Stomach (tissue), 4 donors: ENCODE measurements around the gene AARS1.
"Not testable (repeated sequence)": the region's sequence is repeated elsewhere in the genome, so short reads cannot be mapped to it uniquely, and the experiment has no call there.

ENCODE experiments used
- CTCF ChIP-seq, 7 experiments: fragments of 450-650 bp in 4 of 7; fragments of 200-600 bp in 3 of 7; sonication (generic) in 3 of 7; IDR thresholded peaks; one replicate each; pipeline ENCODE4 v1.5.1; 2016 to 2019; ENCODE audit warnings: antibody characterized with exemption in 7 of 7, control low read depth in 2 of 7, mild to moderate bottlenecking in 1 of 7
- POLR2A ChIP-seq, 4 donors: fragments of 450-650 bp; IDR thresholded peaks; one replicate each; pipeline ENCODE4 v1.6.1; 2016; ENCODE audit warnings: antibody characterized with exemption in 4 of 4, control low read depth in 2 of 4, mild to moderate bottlenecking in 1 of 4, moderate library complexity in 1 of 4

GRCh38 chr16:70204010-70204409 lies 85.3 kb downstream of the AARS1 start:
- not testable (repeated sequence) for TF ChIP-seq POLR2A, CTCF (IDR thresholded peaks at IDR 0.05)
